GOT3 (cell line): ENCODE results near the gene NTM.
"Not testable (repeated sequence)": the region's sequence is repeated elsewhere in the genome, so short reads cannot be mapped to it uniquely, and the experiment has no call there.

Source experiments
- DNase-seq: peaks from one replicate; lab custom pipeline; 2025; ENCODE audit warnings: mixed read lengths; lab: John Stamatoyannopoulos, UW

NTM gene

GRCh38 chr11:131668500-131669400 lies 298.3 kb downstream of the NTM start:
- no peak for DNase-seq

DNA sequence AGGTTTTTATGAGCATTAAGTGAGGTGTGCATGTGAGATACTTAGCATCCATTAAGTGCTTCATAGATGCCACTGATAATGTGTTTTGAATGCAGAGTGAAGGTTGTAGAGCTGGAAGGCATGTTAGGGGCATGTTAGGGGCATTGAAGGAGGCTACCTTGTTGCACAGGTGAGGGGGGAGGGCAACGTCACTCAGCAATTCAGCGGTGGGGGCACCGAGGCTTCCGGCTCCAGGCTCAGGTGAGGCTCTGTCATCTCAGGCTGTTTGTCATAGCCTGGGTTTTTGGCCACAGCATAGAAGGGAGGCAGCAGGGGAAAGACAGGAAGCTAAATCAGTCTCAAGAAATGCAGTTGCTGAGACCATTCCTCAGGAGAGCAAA lies 299.0 kb downstream of the NTM start:
- no peak for DNase-seq

DNA sequence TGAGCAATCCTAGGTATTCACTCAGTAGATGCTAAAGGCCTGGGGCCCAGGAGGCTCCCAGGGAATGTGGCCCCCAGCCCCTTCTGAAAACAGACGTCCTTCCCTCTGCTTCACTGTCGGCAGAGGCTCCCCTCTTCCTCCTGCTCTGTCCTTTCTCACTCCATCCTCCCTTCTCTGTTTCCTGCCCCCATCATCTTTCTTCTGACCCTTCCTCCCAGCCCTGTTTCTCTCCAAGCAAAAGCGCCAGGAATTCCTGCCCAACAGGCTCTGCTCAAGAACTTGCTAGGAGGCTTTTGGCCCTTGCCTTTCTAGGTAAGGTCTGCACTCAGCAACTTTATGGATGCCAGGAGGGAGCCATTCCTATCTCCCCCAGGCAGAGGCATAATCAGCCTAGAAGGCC lies 300.5 kb downstream of the NTM start:
- DNase-seq = no peak

DNA sequence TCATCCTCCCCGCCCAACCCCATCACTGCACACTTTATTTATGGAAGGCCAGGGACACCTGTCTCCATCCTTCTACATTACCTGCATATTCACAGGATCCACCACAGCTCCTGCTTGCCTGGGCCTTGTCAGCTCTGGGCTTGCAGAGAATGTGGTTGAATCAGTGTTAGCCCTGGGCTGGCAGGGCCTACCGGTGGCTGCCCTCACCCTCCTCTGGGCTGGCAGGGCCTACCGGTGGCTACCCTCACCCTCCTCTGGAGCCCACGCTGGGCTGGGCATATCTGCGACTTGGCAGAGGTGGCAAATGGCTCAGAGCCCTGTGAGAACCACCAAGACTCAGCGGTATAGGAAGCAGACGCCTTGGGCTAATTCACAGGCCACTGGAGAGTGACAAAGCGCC lies 300.9 kb downstream of the NTM start:
- no peak for DNase-seq

DNA sequence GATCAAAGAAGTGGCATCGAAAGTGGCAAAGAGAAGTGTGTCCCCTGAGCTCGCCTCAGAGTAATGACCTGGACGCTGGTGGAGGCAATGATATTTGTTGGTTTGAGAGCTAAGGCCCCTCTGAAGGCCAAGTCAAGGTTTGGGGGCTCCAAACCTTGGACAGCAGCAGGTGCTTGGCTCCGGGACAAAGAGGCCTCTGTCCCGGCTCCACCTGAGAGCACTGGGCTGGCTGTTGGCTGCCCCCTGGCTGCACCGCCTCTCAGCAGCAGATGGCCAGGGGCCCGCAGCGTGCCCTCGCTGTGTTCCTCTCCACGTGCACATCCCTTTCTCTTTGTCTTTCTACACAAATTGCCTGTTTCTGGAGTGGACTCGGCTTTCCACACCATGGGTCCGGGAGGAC lies 301.3 kb downstream of the NTM start:
- DNase-seq = no peak

DNA sequence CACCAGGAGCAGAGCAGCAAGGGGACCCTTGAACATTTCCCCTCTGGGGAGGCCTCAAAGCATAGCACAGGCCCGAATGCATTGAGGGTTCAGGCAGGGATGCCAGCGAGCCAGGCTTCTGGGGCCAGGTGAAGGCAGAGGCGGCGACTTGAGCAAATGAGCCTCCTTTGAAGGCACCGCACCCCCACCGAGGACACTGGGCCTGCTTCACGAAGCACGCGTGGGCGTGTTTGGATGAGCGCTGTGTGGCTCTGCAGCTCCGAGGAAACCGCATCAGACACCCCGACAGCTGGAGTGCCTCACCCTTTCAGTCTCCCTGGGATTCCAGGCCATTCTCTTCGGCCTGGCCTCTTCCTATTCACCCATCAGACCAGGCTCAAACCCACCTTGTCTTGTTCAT lies 301.8 kb downstream of the NTM start:
- no peak for DNase-seq

GRCh38 chr11:131674051-131674755 lies 303.8 kb downstream of the NTM start:
- peak; percentile 33 for DNase-seq

- DNase-seq = no peak
These were observed 304.9 kb downstream of the NTM start for GRCh38 chr11:131675121-131675888.

DNA sequence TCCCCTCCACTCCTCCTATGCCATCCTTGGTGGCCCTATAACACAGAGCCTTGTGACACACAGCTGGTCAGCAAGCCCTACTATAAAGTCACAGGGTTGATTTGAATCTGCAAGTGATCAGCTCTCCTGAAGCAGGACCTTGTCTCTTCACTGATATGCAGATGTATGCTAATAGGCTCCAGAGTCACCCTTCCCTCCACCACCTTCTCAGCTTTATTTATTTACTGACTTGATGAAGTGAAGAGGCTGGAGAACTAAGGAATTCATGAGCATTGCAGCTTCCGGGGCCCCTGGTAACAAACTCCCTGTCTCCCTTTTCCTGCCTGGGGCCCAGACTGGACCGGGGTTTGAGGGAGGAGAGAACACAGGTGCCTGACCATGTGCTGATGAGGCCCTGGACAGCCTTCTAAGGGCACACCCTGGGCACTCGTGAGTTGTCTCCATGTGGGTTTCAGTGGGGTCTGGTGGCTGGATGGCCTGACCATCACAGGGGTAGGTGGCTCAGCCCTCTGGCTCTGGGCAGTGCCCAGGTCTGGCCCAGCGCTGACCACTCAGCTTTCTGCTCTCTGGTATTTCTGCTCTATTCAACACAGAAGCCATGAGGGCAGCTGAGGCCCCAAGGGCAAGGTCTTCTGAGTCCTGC lies 307.5 kb downstream of the NTM start:
- DNase-seq = no peak

DNA sequence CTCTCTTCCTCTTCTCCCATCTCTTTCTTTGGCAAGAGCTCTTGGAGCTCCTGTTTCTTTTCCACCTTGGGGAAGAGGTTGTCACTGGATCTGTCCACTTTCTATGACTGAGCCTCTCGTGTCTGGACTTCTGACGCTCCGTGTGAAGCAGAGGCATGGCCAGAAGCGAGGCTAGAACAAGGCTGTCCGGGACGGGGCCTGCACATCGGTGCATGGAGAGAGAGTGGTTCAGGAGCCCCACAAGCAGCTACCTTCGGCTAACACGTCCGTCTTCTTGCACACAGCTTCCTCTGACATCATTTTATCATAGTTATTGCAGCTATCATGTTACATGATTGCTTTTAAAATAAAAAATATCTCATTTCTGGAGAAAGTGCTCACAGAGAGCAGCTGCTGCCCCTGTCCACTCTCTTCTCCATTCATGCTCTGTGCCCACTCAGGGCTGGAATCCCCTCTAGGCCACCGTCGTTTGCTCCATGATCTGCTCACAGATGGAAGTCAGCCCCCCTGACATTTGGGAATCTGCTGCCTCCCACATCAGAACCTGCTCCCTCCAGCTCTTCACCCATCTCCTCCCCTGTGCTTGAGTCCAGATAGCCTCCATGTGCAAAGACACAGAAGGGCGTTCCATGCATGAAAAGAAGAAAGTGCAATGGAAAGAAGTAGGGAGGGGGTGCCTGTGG lies 308.4 kb downstream of the NTM start:
- no peak for DNase-seq

DNA sequence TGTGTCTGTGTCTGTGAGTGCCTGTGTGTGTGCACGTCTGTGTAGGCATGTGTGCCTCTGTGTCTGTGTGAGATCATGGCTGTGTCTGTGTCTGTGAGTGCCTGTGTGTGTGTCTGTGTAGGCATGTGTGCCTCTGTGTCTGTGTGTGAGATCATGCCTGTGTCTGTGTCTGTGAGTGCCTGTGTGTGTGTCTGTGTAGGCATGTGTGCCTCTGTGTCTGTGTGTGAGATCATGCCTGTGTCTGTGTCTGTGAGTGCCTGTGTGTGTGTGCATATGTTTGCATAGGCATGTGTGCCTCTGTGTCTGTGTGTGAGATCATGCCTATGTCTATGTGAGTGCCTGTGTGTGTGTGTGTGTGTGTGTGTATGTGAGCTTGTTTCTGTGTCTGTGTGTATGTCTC lies 310.0 kb downstream of the NTM start:
- not testable (repeated sequence) for DNase-seq

- no peak for DNase-seq
These were observed 311.5 kb downstream of the NTM start for GRCh38 chr11:131681920-131682319.

- no peak for DNase-seq
These were observed 312.1 kb downstream of the NTM start for GRCh38 chr11:131682373-131683015.

DNA sequence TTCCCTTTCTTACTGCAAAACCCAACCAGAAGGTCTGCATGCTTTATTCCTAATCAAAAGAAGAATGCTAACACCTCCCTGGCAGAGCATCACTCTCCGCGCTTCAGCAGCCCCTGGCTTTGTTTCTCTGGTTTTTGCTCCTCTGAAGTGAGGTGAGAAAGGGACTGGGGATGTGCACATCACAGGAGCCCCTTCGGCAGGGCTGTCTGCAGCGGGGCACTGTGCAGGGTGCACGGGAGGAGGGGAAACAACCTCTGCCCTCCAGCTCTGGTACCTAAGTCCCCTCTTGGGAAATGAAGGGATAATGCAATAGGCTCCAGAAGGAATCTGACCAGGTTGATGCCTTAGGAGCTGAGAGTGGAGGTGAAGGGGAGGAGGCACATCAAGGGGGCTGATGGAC lies 312.7 kb downstream of the NTM start:
- no peak for DNase-seq

DNA sequence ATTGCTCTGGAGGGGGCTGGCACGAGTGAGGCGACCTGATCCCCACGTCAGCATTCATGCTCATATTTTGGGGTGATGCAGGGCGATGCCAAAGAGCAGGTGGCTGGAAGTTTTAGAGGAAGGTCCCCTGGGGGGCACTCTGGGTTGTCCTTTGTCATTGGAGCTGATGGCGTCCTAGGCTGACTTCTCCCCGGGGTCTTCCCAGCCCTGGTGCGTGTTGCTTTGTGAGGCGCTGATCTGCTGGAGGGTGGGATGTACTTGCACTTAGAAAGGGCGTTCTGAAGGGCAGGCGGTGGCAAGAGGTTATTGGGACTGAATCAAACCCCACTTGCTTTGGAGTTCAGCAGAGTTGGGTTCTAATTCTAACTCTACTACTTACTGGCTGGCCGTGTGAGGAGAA lies 313.3 kb downstream of the NTM start:
- DNase-seq = no peak

DNA sequence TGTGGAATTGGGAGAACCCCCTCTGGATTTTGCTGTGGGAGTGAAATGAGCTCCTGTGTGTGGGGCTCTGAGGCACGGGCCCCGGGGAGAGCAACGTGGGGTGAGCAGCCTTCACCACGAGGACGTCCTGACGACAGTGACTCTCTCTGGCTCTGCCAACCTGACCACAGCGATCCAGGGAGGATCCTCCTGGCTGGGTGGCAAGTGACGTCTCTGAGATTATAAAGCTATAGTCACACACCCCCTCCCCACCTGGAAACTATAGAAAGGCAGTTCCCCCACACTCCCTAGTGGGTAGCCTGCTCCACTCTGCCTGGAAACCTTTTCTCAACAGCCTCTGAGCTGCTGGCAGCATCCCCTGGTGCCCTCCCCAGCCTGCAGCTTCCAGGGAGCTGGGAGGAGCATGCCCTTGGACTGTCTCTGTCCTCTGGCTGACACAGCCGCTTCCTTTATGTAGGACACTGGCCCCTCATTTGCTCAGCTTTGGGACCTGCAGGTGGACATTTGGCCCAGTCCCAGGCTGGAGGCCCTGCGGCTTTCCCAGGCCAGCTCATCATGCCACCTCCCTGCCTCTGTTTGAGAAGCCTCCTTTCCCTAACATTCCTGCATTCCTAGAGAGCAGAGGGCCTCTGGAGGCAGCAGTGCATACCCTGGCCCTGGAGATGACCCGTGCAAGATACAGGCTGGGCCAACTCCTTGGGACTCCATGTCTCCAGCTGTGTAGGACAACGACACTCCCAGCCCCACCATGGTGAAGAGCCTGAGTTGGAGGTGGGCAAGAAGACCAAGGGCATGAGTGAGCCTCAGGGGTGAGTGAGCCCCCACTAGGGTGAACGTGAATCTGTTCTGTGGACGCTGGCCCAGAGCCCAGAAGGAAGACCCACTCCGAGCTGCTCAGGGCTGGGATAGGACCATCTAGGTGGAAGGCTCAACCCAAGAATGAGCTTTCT lies 314.0 kb downstream of the NTM start:
- DNase-seq = no peak

- no peak for DNase-seq
These were observed 314.8 kb downstream of the NTM start for GRCh38 chr11:131685206-131685605.

DNA sequence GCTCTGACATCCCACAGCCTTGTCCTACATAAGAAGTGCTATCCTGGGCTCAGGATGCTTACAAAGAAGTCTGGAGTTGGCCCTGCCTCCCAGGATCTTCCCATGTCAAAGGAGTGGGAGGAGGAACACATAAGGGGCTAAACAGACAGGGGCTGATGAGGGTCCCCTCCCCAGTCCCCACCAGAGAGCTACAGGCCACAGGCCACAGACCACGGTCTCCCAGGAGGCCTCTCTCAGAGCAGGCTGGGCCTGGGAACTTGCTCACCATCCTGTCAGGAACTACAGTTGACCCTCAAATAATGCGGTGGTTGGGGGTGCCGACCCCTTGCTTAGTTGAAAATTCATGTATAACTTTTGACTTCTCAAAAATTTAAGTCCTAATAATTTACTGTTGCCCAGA lies 315.5 kb downstream of the NTM start:
- no peak for DNase-seq

DNA sequence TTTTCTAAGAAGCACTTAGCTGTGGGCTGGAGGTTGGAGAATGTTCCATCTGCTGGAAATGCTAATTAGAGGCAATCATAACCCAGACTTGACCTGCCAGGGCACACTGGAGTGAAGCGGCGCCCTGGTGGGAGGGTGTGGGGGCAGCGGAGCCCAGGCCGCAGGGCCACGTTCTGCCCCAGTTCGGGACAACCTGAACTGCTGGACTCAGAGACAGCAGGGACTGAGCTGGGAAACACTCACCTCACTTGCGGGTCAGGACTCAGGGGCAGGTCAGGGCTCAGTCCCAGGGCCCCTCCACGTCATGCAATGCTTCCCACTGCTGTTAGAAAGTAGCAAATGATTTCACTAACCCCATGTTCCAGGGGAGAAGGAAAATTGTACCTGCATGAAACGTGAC lies 316.4 kb downstream of the NTM start:
- no peak for DNase-seq
